ENCODE data around the gene MOB2.

MOB2 gene

DNA sequence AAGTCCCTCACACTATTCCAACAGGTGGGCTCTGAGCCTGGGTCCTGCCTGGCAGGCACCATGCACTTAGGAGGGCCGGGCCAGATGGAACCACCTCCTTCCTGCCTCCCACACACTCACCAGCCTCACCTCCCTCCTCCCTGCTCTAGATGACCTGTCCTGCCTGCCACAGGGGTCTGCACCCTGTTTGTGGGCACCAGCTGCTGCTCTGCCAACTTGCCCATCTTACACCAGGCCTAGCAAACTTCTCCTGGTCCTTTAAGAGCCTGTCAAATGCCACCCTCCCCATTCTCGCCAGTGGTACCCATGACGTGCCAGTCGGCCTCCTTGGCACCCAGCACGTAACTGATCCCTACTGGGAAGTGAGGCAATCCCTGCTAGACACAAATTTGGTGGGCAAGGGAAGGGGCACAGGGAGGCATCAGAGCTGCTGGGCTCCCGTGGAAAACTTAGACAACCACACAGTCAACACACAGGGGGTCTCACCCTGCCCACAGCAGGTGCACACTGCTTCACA, 3.1 kb downstream of the MOB2 start:
- H3K27me3 ChIP-seq (ENCODE audit: low read length), result no peaks in the 10 kb centered on the region
- no peaks in the 10 kb centered on the region for H3F3A ChIP-seq (ENCODE audit: insufficient read depth)
- TF ChIP-seq, protein P1, sequence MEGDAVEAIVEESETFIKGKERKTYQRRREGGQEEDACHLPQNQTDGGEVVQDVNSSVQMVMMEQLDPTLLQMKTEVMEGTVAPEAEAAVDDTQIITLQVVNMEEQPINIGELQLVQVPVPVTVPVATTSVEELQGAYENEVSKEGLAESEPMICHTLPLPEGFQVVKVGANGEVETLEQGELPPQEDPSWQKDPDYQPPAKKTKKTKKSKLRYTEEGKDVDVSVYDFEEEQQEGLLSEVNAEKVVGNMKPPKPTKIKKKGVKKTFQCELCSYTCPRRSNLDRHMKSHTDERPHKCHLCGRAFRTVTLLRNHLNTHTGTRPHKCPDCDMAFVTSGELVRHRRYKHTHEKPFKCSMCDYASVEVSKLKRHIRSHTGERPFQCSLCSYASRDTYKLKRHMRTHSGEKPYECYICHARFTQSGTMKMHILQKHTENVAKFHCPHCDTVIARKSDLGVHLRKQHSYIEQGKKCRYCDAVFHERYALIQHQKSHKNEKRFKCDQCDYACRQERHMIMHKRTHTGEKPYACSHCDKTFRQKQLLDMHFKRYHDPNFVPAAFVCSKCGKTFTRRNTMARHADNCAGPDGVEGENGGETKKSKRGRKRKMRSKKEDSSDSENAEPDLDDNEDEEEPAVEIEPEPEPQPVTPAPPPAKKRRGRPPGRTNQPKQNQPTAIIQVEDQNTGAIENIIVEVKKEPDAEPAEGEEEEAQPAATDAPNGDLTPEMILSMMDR (IDR thresholded peaks at IDR 0.05; ENCODE audit: insufficient read depth, low read length, poor library complexity, severe bottlenecking), result no peak
- TF ChIP-seq EZH2phosphoT487 (conservative IDR thresholded peaks at IDR 0.05; ENCODE audit: low read length), result no peak
- no peak overlapping the region for H3K4me3 ChIP-seq (ENCODE audit: insufficient read depth, low read length, poor library complexity, severe bottlenecking)
- H3K27ac ChIP-seq (ENCODE audit: low read depth, low read length), result no peak overlapping the region
- no peaks in the 10 kb centered on the region for H4K20me1 ChIP-seq (ENCODE audit: low read depth, low read length)
- peaks cover 10% of the 10 kb centered on the region; the same call in 1 of the 2 replicates for H3K79me2 ChIP-seq (ENCODE audit: insufficient read depth, low read length)
- no peak overlapping the region for H3K9ac ChIP-seq (ENCODE audit: low read length)
- H3K9me2 ChIP-seq (replicated peaks; ENCODE audit: insufficient read depth, low read length), result no peaks in the 10 kb centered on the region
- no peak overlapping the region for H2AFZ ChIP-seq (ENCODE audit: low read depth, low read length, severe bottlenecking)
- H3K9me3 ChIP-seq (ENCODE audit: insufficient read depth, low read length), result no peaks in the 10 kb centered on the region
- no peaks in the 10 kb centered on the region for H3K36me3 ChIP-seq (ENCODE audit: low read length)
- H3K4me2 ChIP-seq (ENCODE audit: low read depth, low read length, poor library complexity, severe bottlenecking), result no peak overlapping the region

DNA sequence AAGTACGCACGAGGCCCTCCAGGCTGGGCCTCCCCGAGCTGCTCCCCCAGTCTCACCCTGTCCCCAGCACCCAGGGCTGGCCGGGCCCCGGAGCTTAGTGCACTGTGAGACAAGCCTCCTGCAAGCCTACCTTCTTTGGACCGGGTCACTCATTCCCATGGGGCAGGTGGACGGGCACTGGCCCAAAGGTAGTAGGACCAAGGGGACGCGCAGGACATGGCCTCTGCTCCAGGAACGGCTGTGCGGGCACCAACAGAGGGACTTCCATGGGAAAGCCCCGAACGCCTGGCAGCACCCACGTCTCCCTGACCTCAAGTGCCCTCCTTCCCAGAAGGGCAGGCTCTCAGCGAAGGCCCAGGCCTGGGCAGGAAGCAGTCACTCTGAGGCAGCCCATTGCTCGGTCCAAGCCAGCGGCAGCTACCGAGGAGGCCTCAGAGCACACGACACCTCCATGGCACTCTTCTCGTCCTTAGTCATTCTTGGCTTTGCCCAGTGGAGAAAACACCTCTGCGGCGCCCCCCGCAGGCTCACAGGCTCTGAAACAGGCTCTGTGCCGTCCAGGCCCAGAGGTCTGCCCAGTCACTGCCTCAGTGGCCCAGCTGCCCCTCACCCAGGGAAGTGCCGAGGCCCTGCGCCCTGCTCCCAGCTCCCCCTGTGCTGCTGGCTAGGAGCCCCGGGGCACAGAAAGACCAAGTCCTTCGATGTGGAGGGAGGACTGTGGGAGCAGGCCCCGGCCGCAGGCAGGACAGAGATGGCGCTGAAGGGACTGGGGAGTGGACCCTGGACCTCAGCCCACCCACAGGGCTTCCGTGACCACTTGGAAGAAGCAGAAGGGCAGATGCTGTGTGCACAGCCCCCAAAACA, 3.8 kb downstream of the MOB2 start:
- H3K9me2 ChIP-seq (replicated peaks; ENCODE audit: insufficient read depth, low read length), result no peaks in the 10 kb centered on the region
- H3K79me2 ChIP-seq (ENCODE audit: insufficient read depth, low read length), result 0 out of 2 replicates have a peak, but pooled peaks cover 7% of the 10 kb centered on the region
- H3F3A ChIP-seq (ENCODE audit: insufficient read depth), result no peaks in the 10 kb centered on the region
- H3K9me3 ChIP-seq (ENCODE audit: insufficient read depth, low read length), result no peaks in the 10 kb centered on the region
- no peaks in the 10 kb centered on the region for H4K20me1 ChIP-seq (ENCODE audit: low read depth, low read length)
- H3K27ac ChIP-seq (ENCODE audit: low read depth, low read length), result no peak overlapping the region
- H3K4me2 ChIP-seq (ENCODE audit: low read depth, low read length, poor library complexity, severe bottlenecking), result no peak overlapping the region
- no peaks in the 10 kb centered on the region for H3K27me3 ChIP-seq (ENCODE audit: low read length)
- H3K9ac ChIP-seq (ENCODE audit: low read length), result no peak overlapping the region
- no peak for TF ChIP-seq EZH2phosphoT487 (conservative IDR thresholded peaks at IDR 0.05; ENCODE audit: low read length)
- TF ChIP-seq, protein P1 (IDR thresholded peaks at IDR 0.05; ENCODE audit: insufficient read depth, low read length, poor library complexity, severe bottlenecking), result no peak
- H3K4me3 ChIP-seq (ENCODE audit: insufficient read depth, low read length, poor library complexity, severe bottlenecking), result no peak overlapping the region
- H2AFZ ChIP-seq (ENCODE audit: low read depth, low read length, severe bottlenecking), result no peak overlapping the region
- H3K36me3 ChIP-seq (ENCODE audit: low read length), result no peaks in the 10 kb centered on the region

DNA sequence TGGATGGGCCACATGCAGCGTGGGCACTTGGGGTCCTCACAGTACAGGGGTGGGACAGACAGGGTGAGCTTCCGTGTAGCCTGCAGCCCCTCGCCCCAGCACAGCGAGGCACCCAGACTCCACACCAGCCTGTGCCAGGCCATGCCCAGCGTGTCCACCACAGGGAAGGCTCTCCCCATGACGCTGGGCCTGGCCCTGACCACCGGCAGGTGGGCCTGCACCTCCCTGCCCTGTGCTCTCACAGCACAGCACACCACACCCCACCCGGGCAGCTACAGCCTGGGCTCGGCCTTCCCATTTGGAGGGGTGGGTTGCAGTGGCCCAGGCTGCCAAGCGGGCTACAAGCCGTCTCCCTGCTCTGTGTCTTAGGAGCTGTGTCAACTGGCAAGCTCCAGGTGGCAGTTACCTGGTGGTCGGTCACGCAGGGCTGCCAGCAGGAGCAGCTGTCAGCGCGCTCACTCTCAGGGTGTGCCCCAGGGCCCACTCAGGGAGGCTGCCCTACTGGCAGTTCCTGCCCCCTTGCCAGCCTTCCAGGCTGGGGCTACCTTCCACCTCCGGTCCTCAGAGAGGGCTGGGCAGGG, 4.6 kb downstream of the MOB2 start:
- no peak overlapping the region for H3K9ac ChIP-seq (ENCODE audit: low read length)
- H3K9me3 ChIP-seq (ENCODE audit: insufficient read depth, low read length), result no peaks in the 10 kb centered on the region
- no peak overlapping the region for H3K4me2 ChIP-seq (ENCODE audit: low read depth, low read length, poor library complexity, severe bottlenecking)
- no peak overlapping the region for H3K27ac ChIP-seq (ENCODE audit: low read depth, low read length)
- H3K9me2 ChIP-seq (replicated peaks; ENCODE audit: insufficient read depth, low read length), result no peaks in the 10 kb centered on the region
- no peaks in the 10 kb centered on the region for H3K27me3 ChIP-seq (ENCODE audit: low read length)
- TF ChIP-seq EZH2phosphoT487 (conservative IDR thresholded peaks at IDR 0.05; ENCODE audit: low read length), result no peak
- TF ChIP-seq, protein P1 (IDR thresholded peaks at IDR 0.05; ENCODE audit: insufficient read depth, low read length, poor library complexity, severe bottlenecking), result no peak
- H3K4me3 ChIP-seq (ENCODE audit: insufficient read depth, low read length, poor library complexity, severe bottlenecking), result no peak overlapping the region
- no peaks in the 10 kb centered on the region for H3K36me3 ChIP-seq (ENCODE audit: low read length)
- no peaks in the 10 kb centered on the region for H3K79me2 ChIP-seq (ENCODE audit: insufficient read depth, low read length)
- no peak overlapping the region for H2AFZ ChIP-seq (ENCODE audit: low read depth, low read length, severe bottlenecking)
- H3F3A ChIP-seq (ENCODE audit: insufficient read depth), result no peaks in the 10 kb centered on the region
- H4K20me1 ChIP-seq (ENCODE audit: low read depth, low read length), result no peaks in the 10 kb centered on the region
